SK-N-SH (cell line): ENCODE results near the gene METAP1.

ENCODE experiments used
- EZH2phosphoT487 ChIP-seq: fragments of 200-600 bp; sonication (generic); IDR thresholded peaks from 2 replicates; pipeline ENCODE4 v1.6.1; 2017; ENCODE audit warnings: low read depth, mixed run types, mild to moderate bottlenecking, antibody characterized with exemption, moderate library complexity, borderline replicate concordance
- FOXM1 ChIP-seq: IDR thresholded peaks from 2 replicates; pipeline ENCODE4 v1.4.0; 2012; ENCODE audit warnings: low read depth, mild to moderate bottlenecking
- JUND ChIP-seq: IDR thresholded peaks from 2 replicates; pipeline ENCODE4 v1.4.0; 2012
- POLR2AphosphoS5 ChIP-seq: IDR thresholded peaks from 2 replicates; pipeline ENCODE4 v1.6.1; 2012; ENCODE audit warnings: low read depth, low read length
- RCOR1 ChIP-seq: fragments of 150-350 bp; IDR thresholded peaks from 2 replicates; pipeline ENCODE4 v1.6.1; 2017; ENCODE audit warnings: antibody characterized with exemption, low read length
- YY1 ChIP-seq: IDR thresholded peaks from 2 replicates; pipeline ENCODE4 v1.4.0; 2012; ENCODE audit warnings: low read depth, mild to moderate bottlenecking
- TF ChIP-seq, protein P1 (sequence below): IDR thresholded peaks from 2 replicates; pipeline ENCODE4 v1.4.0; 2012; ENCODE audit warnings: low read depth
- TF ChIP-seq, protein P2 (sequence below): fragments of 200-600 bp; sonication (generic); IDR thresholded peaks from 2 replicates; pipeline ENCODE4 v1.6.1; 2017; ENCODE audit warnings: antibody characterized with exemption, mild to moderate bottlenecking, moderate library complexity
- TF ChIP-seq, protein P3 (sequence below): IDR thresholded peaks from 2 replicates; pipeline ENCODE4 v1.4.0; 2012; ENCODE audit warnings: low read depth, borderline replicate concordance
- TF ChIP-seq, protein P4 (sequence below): fragments of 150-350 bp; IDR thresholded peaks from 2 replicates; pipeline ENCODE4 v1.6.1; 2016; ENCODE audit warnings: mild to moderate bottlenecking, low read depth, low read length

DNA sequence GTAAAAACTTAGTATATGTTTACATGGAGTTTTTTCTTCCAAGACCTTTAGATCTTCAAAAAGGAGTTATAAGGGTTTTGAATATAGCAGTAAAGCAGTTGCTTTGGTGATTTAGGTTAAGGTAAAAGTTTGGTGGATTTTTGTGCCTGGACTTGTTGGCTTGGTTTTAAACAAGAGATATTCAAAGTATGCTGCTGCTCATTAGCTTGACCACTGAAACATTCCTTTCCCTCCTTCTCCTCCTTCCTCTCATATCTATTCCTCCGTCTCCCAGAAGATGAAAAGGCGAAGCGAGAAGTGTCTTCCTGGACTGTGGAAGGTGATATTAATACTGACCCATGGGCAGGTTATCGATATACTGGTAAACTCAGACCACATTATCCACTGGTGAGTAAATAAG, 38.4 kb downstream of the METAP1 start:
- TF ChIP-seq, protein P1, sequence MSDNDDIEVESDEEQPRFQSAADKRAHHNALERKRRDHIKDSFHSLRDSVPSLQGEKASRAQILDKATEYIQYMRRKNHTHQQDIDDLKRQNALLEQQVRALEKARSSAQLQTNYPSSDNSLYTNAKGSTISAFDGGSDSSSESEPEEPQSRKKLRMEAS: no peak
- TF ChIP-seq EZH2phosphoT487: no peak
- TF ChIP-seq, protein P2, sequence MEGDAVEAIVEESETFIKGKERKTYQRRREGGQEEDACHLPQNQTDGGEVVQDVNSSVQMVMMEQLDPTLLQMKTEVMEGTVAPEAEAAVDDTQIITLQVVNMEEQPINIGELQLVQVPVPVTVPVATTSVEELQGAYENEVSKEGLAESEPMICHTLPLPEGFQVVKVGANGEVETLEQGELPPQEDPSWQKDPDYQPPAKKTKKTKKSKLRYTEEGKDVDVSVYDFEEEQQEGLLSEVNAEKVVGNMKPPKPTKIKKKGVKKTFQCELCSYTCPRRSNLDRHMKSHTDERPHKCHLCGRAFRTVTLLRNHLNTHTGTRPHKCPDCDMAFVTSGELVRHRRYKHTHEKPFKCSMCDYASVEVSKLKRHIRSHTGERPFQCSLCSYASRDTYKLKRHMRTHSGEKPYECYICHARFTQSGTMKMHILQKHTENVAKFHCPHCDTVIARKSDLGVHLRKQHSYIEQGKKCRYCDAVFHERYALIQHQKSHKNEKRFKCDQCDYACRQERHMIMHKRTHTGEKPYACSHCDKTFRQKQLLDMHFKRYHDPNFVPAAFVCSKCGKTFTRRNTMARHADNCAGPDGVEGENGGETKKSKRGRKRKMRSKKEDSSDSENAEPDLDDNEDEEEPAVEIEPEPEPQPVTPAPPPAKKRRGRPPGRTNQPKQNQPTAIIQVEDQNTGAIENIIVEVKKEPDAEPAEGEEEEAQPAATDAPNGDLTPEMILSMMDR: no peak
- no peak for TF ChIP-seq RCOR1
- no peak for TF ChIP-seq POLR2AphosphoS5
- TF ChIP-seq FOXM1: no peak
- TF ChIP-seq JUND: no peak
- TF ChIP-seq YY1: no peak
- TF ChIP-seq, protein P3, sequence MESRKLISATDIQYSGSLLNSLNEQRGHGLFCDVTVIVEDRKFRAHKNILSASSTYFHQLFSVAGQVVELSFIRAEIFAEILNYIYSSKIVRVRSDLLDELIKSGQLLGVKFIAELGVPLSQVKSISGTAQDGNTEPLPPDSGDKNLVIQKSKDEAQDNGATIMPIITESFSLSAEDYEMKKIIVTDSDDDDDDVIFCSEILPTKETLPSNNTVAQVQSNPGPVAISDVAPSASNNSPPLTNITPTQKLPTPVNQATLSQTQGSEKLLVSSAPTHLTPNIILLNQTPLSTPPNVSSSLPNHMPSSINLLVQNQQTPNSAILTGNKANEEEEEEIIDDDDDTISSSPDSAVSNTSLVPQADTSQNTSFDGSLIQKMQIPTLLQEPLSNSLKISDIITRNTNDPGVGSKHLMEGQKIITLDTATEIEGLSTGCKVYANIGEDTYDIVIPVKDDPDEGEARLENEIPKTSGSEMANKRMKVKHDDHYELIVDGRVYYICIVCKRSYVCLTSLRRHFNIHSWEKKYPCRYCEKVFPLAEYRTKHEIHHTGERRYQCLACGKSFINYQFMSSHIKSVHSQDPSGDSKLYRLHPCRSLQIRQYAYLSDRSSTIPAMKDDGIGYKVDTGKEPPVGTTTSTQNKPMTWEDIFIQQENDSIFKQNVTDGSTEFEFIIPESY: no peak
- TF ChIP-seq, protein P4, sequence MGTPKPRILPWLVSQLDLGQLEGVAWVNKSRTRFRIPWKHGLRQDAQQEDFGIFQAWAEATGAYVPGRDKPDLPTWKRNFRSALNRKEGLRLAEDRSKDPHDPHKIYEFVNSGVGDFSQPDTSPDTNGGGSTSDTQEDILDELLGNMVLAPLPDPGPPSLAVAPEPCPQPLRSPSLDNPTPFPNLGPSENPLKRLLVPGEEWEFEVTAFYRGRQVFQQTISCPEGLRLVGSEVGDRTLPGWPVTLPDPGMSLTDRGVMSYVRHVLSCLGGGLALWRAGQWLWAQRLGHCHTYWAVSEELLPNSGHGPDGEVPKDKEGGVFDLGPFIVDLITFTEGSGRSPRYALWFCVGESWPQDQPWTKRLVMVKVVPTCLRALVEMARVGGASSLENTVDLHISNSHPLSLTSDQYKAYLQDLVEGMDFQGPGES: no peak
